ENCODE results near the gene GRID2. TPM values are rescaled to one million over a fixed set of nuclear protein-coding genes. Genes with fewer than 3 reads are reported as not detected.

The GRID2 gene
- total RNA-seq, 1 experiment from 2014 or later: 2.2 TPM

DNA sequence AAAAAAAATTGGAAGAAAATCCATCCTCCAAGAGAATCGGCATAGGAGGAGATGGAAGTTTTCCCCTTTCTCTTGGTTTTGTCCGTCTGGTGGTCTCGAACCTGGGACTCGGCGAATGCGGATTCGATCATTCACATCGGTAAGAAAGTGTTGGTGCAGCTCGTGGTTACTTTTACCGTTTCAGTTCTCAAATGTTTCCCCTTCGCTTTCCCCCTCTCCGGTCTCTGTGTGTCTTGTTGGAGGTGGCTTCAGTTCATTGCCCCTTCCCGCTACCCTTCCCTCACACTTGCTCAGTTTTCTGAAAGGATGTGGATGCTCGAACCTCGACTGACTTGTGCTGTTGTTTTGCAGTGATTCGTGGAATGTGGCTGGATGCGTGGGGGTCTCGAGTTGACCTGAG is 840 bp downstream of the GRID2 start:
- POLR2A ChIA-PET (ENCODE audit: unreplicated experiment): no interaction called here
- H3K9ac ChIP-seq (ENCODE audit: low read length): peak overlapping the region; percentile 48; the same call in 1 of the 2 replicates
- BruUV-seq (replicated peaks): no TSS peak

DNA sequence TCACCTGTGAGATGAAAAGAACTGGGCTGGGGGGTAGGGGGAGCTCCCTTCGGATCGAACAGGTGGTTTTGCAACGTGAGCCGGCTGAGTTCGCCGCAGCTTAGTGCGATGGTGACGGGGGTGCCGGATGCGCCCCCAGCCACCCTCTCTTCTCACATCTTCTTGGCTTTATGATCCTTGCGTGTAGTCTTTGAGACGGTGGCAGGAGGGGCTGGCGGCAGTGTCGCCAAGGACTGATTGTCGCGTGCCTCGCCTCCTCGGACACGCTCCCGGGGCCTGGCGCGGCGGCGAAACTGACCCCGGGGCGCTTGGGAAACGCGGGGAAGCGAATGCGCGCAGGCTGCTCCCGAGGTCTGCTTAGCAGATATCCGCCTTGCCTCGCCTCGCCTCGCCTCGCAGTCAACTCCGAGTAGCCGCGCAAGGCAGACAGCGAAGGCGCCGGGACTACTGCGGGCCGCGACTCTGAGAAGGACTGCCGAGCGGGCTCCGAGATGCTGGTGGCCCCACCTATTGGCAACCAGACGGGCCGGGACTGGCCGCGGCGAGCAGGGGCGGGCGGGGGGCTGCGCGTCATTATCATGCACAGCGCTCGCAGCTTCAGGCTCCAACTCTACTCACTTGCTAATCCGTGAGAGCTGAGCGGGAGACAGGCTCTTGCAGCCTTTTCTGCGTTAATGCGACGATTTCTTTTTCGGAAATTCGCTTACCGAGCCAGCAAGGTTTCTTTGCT is 1.5 kb downstream of the GRID2 start:
- Histone ChIP-seq H3K9ac (ENCODE audit: low read length) (peak overlapping the region; percentile 48), H3K4me2 (ENCODE audit: low read length) (peak overlapping the region; percentile 95), H3K36me3 (ENCODE audit: low read depth, low read length) (no peaks in the 10 kb centered on the region), H3K79me2 (ENCODE audit: low read length) (no peaks in the 10 kb centered on the region), H4K20me1 (ENCODE audit: low read length) (no peaks in the 10 kb centered on the region), H3K4me1 (ENCODE audit: insufficient read depth, low read length) (peaks cover 11% of the 10 kb centered on the region; the same call in 1 of the 2 replicates), H2AFZ (ENCODE audit: low read length) (peak overlapping the region; percentile 92), H3K27me3 (ENCODE audit: low read length) (no peaks in the 10 kb centered on the region), H3F3A (ENCODE audit: low read length, unreplicated experiment) (no peaks in the 10 kb centered on the region), H3K27ac (ENCODE audit: low read length) (no peak overlapping the region), H3K9me3 (ENCODE audit: low read length) (no peaks in the 10 kb centered on the region), H3K4me3 (ENCODE audit: low read length) (peak overlapping the region; percentile 80), H3K9me2 (replicated peaks; ENCODE audit: low read length) (no peaks in the 10 kb centered on the region)
- POLR2A ChIA-PET (ENCODE audit: unreplicated experiment): no interaction called here
- ATAC-seq (peak; percentile 85), DNase-seq (peak; percentile 63)
- TSS peak; percentile 81 for BruUV-seq (replicated peaks)
- intact Hi-C loops (cut with micrococcal nuclease): loop anchor here (2.0 to 10.0 kb wide), 7 partner anchors 71 to 1991 kb away; no protein-coding TSS in a partner anchor
- TF ChIP-seq EZH2 (IDR thresholded peaks at IDR 0.05; ENCODE audit: low read length, unreplicated experiment): no peak
- TF ChIP-seq, protein P1, sequence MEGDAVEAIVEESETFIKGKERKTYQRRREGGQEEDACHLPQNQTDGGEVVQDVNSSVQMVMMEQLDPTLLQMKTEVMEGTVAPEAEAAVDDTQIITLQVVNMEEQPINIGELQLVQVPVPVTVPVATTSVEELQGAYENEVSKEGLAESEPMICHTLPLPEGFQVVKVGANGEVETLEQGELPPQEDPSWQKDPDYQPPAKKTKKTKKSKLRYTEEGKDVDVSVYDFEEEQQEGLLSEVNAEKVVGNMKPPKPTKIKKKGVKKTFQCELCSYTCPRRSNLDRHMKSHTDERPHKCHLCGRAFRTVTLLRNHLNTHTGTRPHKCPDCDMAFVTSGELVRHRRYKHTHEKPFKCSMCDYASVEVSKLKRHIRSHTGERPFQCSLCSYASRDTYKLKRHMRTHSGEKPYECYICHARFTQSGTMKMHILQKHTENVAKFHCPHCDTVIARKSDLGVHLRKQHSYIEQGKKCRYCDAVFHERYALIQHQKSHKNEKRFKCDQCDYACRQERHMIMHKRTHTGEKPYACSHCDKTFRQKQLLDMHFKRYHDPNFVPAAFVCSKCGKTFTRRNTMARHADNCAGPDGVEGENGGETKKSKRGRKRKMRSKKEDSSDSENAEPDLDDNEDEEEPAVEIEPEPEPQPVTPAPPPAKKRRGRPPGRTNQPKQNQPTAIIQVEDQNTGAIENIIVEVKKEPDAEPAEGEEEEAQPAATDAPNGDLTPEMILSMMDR (conservative IDR thresholded peaks at IDR 0.05; ENCODE audit: low read depth, low read length): no peak
- no peak for TF ChIP-seq EZH2phosphoT487 (IDR thresholded peaks at IDR 0.05; ENCODE audit: borderline replicate concordance, low read length)
- CTCF ChIA-PET: interaction anchor here (0.7 kb wide), 1 partner anchor 260 kb away, joined by 4 read pairs; no protein-coding TSS in a partner anchor

More for the DNA sequence above, 840 bp downstream of the GRID2 start:
- Histone ChIP-seq H3K36me3 (ENCODE audit: low read depth, low read length) (no peaks in the 10 kb centered on the region), H3K9me2 (replicated peaks; ENCODE audit: low read length) (no peaks in the 10 kb centered on the region), H3K4me3 (ENCODE audit: low read length) (peak overlapping the region; percentile 80), H3K4me2 (ENCODE audit: low read length) (peak overlapping the region; percentile 95), H3K27ac (ENCODE audit: low read length) (no peak overlapping the region), H3K4me1 (ENCODE audit: insufficient read depth, low read length) (peaks cover 11% of the 10 kb centered on the region; the same call in 1 of the 2 replicates), H3K9me3 (ENCODE audit: low read length) (no peaks in the 10 kb centered on the region), H4K20me1 (ENCODE audit: low read length) (no peaks in the 10 kb centered on the region), H3K79me2 (ENCODE audit: low read length) (no peaks in the 10 kb centered on the region), H3K27me3 (ENCODE audit: low read length) (no peaks in the 10 kb centered on the region), H2AFZ (ENCODE audit: low read length) (peak overlapping the region; percentile 92), H3F3A (ENCODE audit: low read length, unreplicated experiment) (no peaks in the 10 kb centered on the region)
- ATAC-seq (no peak), DNase-seq (no peak)
- TF ChIP-seq, protein P1 (conservative IDR thresholded peaks at IDR 0.05; ENCODE audit: low read depth, low read length): no peak
- TF ChIP-seq EZH2 (IDR thresholded peaks at IDR 0.05; ENCODE audit: low read length, unreplicated experiment) (no peak), EZH2phosphoT487 (IDR thresholded peaks at IDR 0.05; ENCODE audit: borderline replicate concordance, low read length) (no peak)
- intact Hi-C loops (cut with micrococcal nuclease): loop anchor here (2.0 to 10.0 kb wide), 7 partner anchors 70 to 1990 kb away; no protein-coding TSS in a partner anchor
- CTCF ChIA-PET: interaction anchor here (0.7 kb wide), 1 partner anchor 260 kb away, joined by 4 read pairs; no protein-coding TSS in a partner anchor
